Measurements from ENCODE around the gene PXK.

GRCh38 chr3:58469096-58469495 lies 136.4 kb downstream of the PXK start:
- TF ChIP-seq ZNF274 (IDR thresholded peaks at IDR 0.05; ENCODE audit: low read depth, low read length) (no peak), YY1 (IDR thresholded peaks at IDR 0.05; ENCODE audit: insufficient read depth, insufficient read length) (no peak)
